Trophoblast cell (in vitro differentiated cells and primary cell): ENCODE measurements around the gene FAM174B.

Experiments used
- DNase-seq, 2 donors: peaks; one replicate each; pipeline ENCODE4 v3.0.0-alpha.2; 2016
- H2AFZ ChIP-seq: 2 replicates; pipeline ENCODE4 v1.6.1; 2013; ENCODE audit warnings: low read length, moderate library complexity, mild to moderate bottlenecking; ENCODE audit not compliant: insufficient read depth, poor library complexity
- H2AK5ac ChIP-seq: 2 replicates; pipeline ENCODE4 v1.6.1; 2013; ENCODE audit warnings: mild to moderate bottlenecking, low read length
- H2BK120ac ChIP-seq: 2 replicates; pipeline ENCODE4 v1.6.1; 2013; ENCODE audit warnings: low read length, mild to moderate bottlenecking, moderate library complexity; ENCODE audit not compliant: insufficient read depth, poor library complexity
- H2BK12ac ChIP-seq: 2 replicates; pipeline ENCODE4 v1.6.1; 2013; ENCODE audit warnings: mild to moderate bottlenecking, low read length, moderate library complexity
- H2BK5ac ChIP-seq: 2 replicates; pipeline ENCODE4 v1.6.1; 2013; ENCODE audit warnings: low read length, low read depth, moderate library complexity, mild to moderate bottlenecking; ENCODE audit not compliant: poor library complexity
- H3K14ac ChIP-seq: 2 replicates; pipeline ENCODE4 v1.6.1; 2013; ENCODE audit warnings: mild to moderate bottlenecking, low read length
- H3K18ac ChIP-seq: 2 replicates; pipeline ENCODE4 v1.6.1; 2013; ENCODE audit warnings: mild to moderate bottlenecking, low read length
- H3K23ac ChIP-seq: 2 replicates; pipeline ENCODE4 v1.6.1; 2013; ENCODE audit warnings: low read length
- H3K27ac ChIP-seq: 2 replicates; pipeline ENCODE4 v1.5.1; 2013; ENCODE audit warnings: low read depth, mild to moderate bottlenecking, inconsistent platforms, low read length, moderate library complexity
- H3K27me3 ChIP-seq: 2 replicates; pipeline ENCODE4 v1.6.1; 2013; ENCODE audit warnings: inconsistent platforms, mild to moderate bottlenecking, low read length, moderate library complexity; ENCODE audit not compliant: insufficient read depth
- H3K36me3 ChIP-seq, 2 experiments: 1 replicate in 1 of 2; 2 replicates in 1 of 2; pipeline ENCODE4 v1.6.1; 2013; ENCODE audit warnings: low read length in 2 of 2, mild to moderate bottlenecking in 2 of 2, moderate library complexity in 1 of 2; ENCODE audit not compliant: insufficient read depth in 2 of 2, control insufficient read depth in 1 of 2
- H3K4ac ChIP-seq: 2 replicates; pipeline ENCODE4 v1.6.1; 2013; ENCODE audit warnings: low read depth, mild to moderate bottlenecking, low read length, moderate library complexity
- H3K4me1 ChIP-seq, 2 experiments: 1 replicate in 1 of 2; 2 replicates in 1 of 2; pipeline ENCODE4 v1.6.1; 2013; ENCODE audit warnings: low read length in 2 of 2, mild to moderate bottlenecking in 2 of 2, moderate library complexity in 1 of 2; ENCODE audit not compliant: insufficient read depth in 2 of 2, control insufficient read depth in 1 of 2
- H3K4me2 ChIP-seq: 2 replicates; pipeline ENCODE4 v1.6.1; 2013; ENCODE audit warnings: inconsistent platforms, mild to moderate bottlenecking, low read length, moderate library complexity
- H3K4me3 ChIP-seq: 2 replicates; pipeline ENCODE4 v1.5.1; 2013; ENCODE audit warnings: mild to moderate bottlenecking, low read depth, low read length, inconsistent platforms
- H3K79me1 ChIP-seq: one replicate; pipeline ENCODE4 v1.6.1; 2013; ENCODE audit warnings: low read length
- H3K79me2 ChIP-seq: 2 replicates; pipeline ENCODE4 v1.6.1; 2013; ENCODE audit warnings: low read length, mild to moderate bottlenecking; ENCODE audit not compliant: control insufficient read depth, insufficient read depth, poor library complexity
- H3K9ac ChIP-seq: 2 replicates; pipeline ENCODE4 v1.6.1; 2013; ENCODE audit warnings: mild to moderate bottlenecking, low read length
- H3K9me3 ChIP-seq: 2 replicates; pipeline ENCODE4 v1.6.1; 2013; ENCODE audit warnings: low read depth, mild to moderate bottlenecking, control low read depth, inconsistent platforms, low read length; ENCODE audit not compliant: insufficient read depth
- H4K12ac ChIP-seq: 2 replicates; pipeline ENCODE4 v1.6.1; 2013; ENCODE audit warnings: low read depth, mild to moderate bottlenecking, low read length, moderate library complexity
- H4K8ac ChIP-seq: 2 replicates; pipeline ENCODE4 v1.6.1; 2013; ENCODE audit warnings: low read depth, mild to moderate bottlenecking, low read length, moderate library complexity
- H4K91ac ChIP-seq: one replicate; pipeline ENCODE4 v1.6.1; 2013; ENCODE audit warnings: low read depth, mild to moderate bottlenecking, low read length, moderate library complexity
- WGBS: extraction: QIAGEN DNeasy Blood & Tissue Kit; methylation state at CpG from one replicate; pipeline ENCODE4 v1.1.7; 2013; ENCODE audit warnings: missing lambda C conversion rate; ENCODE audit not compliant: insufficient read length, insufficient coverage; ENCODE audit errors: extremely low coverage; 5-methylcytosine and 5-hydroxymethylcytosine counted together

The FAM174B gene

GRCh38 chr15:92656089-92656488, 514 bp upstream of the FAM174B start:
- no peak for DNase-seq
- Histone ChIP-seq H3K79me2 (no peaks in the 10 kb centered on the region), H3K27me3 (no peaks in the 10 kb centered on the region), H4K12ac (no peak overlapping the region), H2BK12ac (no peak overlapping the region), H3K4ac (no peak overlapping the region), H4K91ac (no peak overlapping the region), H2BK5ac (no peak overlapping the region), H3K9ac (no peak overlapping the region), H2AFZ (no peak overlapping the region), H3K27ac (no peak overlapping the region), H3K18ac (no peak overlapping the region), H3K9me3 (peaks cover 2% of the 10 kb centered on the region), H4K8ac (no peak overlapping the region), H3K36me3 (no peaks in the 10 kb centered on the region), H3K23ac (no peak overlapping the region), H3K4me3 (no peak overlapping the region), H3K79me1 (peaks cover 4% of the 10 kb centered on the region), H3K4me2 (peak overlapping the region; percentile 70), H2AK5ac (no peak overlapping the region), H3K4me1 (peaks cover 9 to 12% of the 10 kb centered on the region in 2 experiments), H3K14ac (no peak overlapping the region), H2BK120ac (peak overlapping the region; percentile 23)
- WGBS = no CpG with 5 or more reads among the region's 6 CpGs

DNA sequence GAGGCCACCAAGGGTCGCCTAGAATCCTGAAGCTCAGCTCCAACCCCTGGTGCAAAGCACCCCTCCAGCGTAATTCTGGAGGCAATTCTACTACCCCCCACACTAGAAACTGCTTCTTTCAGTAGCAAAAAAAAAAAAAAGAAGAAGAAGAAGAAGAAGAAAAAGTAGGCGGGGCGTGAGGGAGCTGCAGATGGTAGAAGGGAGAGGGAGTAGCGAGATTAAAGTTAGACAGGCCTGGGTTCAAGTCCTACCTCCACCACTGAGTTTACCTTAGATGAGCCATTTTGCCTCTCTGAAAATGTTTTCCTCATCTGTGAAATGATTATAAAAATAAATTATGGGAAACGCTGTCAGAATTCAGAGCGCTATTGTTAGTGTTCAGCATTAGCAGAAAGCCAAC, 913 bp downstream of the FAM174B start:
- H2BK12ac ChIP-seq = no peak overlapping the region
- no peak overlapping the region for H3K27ac ChIP-seq
- DNase-seq = no peak
- peaks cover 4% of the 10 kb centered on the region for H3K79me1 ChIP-seq
- no peaks in the 10 kb centered on the region for H3K79me2 ChIP-seq
- H4K8ac ChIP-seq = no peak overlapping the region
- no peak overlapping the region for H3K4me2 ChIP-seq
- H2AK5ac ChIP-seq = no peak overlapping the region
- H2BK5ac ChIP-seq = no peak overlapping the region
- H3K4me3 ChIP-seq = no peak overlapping the region
- H2BK120ac ChIP-seq = no peak overlapping the region
- no peak overlapping the region for H3K4ac ChIP-seq
- no peak overlapping the region for H3K18ac ChIP-seq
- no peaks in the 10 kb centered on the region for H3K27me3 ChIP-seq
- H2AFZ ChIP-seq = no peak overlapping the region
- H3K14ac ChIP-seq = no peak overlapping the region
- no peak overlapping the region for H4K12ac ChIP-seq
- no peak overlapping the region for H3K23ac ChIP-seq
- H3K4me1 ChIP-seq = peaks cover 9 to 16% of the 10 kb centered on the region in 2 experiments
- H4K91ac ChIP-seq = no peak overlapping the region
- no peaks in the 10 kb centered on the region for H3K36me3 ChIP-seq
- peaks cover 2% of the 10 kb centered on the region for H3K9me3 ChIP-seq
- H3K9ac ChIP-seq = no peak overlapping the region
- no CpG with 5 or more reads among the region's 7 CpGs for WGBS

DNA sequence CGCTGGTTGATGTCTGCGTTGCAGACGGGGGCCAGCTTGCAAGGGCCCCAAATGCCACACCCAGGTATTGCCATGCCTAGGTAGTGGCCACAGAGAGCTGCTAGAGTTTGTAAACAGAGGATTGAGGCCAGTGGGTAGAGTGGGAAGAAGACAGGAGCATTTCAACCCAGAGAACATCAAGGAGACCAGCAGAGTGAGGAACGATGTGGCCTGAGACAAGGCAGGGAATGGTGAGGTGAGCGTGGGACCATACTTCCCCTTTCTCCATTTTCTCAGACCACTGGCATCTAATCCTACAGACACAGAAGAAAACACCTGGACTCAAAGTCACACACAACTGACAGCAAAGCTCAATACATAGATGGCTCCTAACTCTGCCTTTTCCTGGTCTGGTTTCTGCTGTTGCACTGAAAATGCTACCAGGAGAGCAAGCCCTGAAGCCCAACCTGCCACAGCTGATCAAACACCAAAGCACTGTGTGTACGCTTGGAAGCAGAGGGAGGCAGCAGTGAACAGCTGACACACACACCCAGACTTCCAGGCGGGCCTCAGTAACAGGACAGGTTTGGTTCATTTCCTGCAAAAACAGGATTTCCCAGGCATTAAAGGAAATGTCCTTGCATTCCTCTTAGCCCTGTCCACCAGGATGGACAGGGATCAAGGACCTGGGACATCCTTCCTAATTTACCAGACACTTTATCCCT, 1.6 kb downstream of the FAM174B start:
- Histone ChIP-seq H4K91ac (no peak overlapping the region), H2AK5ac (no peak overlapping the region), H3K79me2 (no peaks in the 10 kb centered on the region), H3K9ac (no peak overlapping the region), H3K4me2 (no peak overlapping the region), H3K4me1 (peaks cover 9 to 16% of the 10 kb centered on the region in 2 experiments), H3K18ac (no peak overlapping the region), H2BK120ac (no peak overlapping the region), H2AFZ (no peak overlapping the region), H3K23ac (no peak overlapping the region), H3K79me1 (peaks cover 4% of the 10 kb centered on the region), H4K12ac (no peak overlapping the region), H2BK12ac (no peak overlapping the region), H3K4ac (no peak overlapping the region), H3K9me3 (peaks cover 2% of the 10 kb centered on the region), H4K8ac (no peak overlapping the region), H3K4me3 (no peak overlapping the region), H2BK5ac (no peak overlapping the region), H3K36me3 (no peaks in the 10 kb centered on the region), H3K14ac (no peak overlapping the region), H3K27me3 (no peaks in the 10 kb centered on the region), H3K27ac (no peak overlapping the region)
- DNase-seq = peak; percentile 37 to 45
- no CpG with 5 or more reads among the region's 7 CpGs for WGBS

DNA sequence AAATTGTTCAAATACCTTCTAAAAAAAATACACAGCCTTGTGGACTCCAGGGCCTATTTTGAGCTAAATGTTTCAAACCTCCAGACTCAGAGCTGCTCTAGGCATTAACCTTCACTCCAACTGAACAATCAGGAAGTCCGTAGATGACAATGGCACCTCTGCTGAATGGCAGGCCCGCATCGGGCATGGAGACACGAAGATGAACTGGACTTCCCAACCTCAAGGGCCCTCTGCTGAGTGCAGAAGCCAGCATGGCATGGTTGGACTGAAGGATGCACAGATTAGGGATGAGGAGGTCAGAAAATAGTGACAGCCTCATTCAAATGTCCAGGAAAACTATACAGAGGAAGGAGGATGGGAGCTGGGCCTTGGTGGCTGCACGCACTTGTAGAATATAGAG, 2.2 kb downstream of the FAM174B start:
- H3K27ac ChIP-seq = no peak overlapping the region
- WGBS = no CpG with 5 or more reads among the region's 5 CpGs

More for the DNA sequence above, 2.2 kb downstream of the FAM174B start:
- H2AFZ ChIP-seq = no peak overlapping the region
- no peaks in the 10 kb centered on the region for H3K36me3 ChIP-seq
- no peak overlapping the region for H3K14ac ChIP-seq
- no peak overlapping the region for H2BK12ac ChIP-seq
- H4K91ac ChIP-seq = no peak overlapping the region
- no peak overlapping the region for H2AK5ac ChIP-seq
- H3K9ac ChIP-seq = no peak overlapping the region
- H3K9me3 ChIP-seq = peaks cover 2% of the 10 kb centered on the region
- no peak overlapping the region for H3K4ac ChIP-seq
- H4K8ac ChIP-seq = no peak overlapping the region
- H2BK120ac ChIP-seq = no peak overlapping the region
- no peak overlapping the region for H3K18ac ChIP-seq
- H3K79me2 ChIP-seq = no peaks in the 10 kb centered on the region
- H2BK5ac ChIP-seq = no peak overlapping the region
- H3K4me2 ChIP-seq = no peak overlapping the region
- no peak overlapping the region for H4K12ac ChIP-seq
- DNase-seq = peak in 1 of 2 donors; percentile 58
- H3K79me1 ChIP-seq = peaks cover 4% of the 10 kb centered on the region
- peaks cover 9 to 16% of the 10 kb centered on the region in 2 experiments for H3K4me1 ChIP-seq
- H3K23ac ChIP-seq = no peak overlapping the region
- H3K4me3 ChIP-seq = no peak overlapping the region
- no peaks in the 10 kb centered on the region for H3K27me3 ChIP-seq
